DMS53 treated with DMSO at 0.1 percent for 48 hours (cell line): ENCODE results near the gene PLA2G7.

Experiments used
- DNase-seq: peaks from one replicate; lab custom pipeline; 2025; ENCODE audit not compliant: unreplicated experiment; lab: John Stamatoyannopoulos, UW

The PLA2G7 gene

DNA sequence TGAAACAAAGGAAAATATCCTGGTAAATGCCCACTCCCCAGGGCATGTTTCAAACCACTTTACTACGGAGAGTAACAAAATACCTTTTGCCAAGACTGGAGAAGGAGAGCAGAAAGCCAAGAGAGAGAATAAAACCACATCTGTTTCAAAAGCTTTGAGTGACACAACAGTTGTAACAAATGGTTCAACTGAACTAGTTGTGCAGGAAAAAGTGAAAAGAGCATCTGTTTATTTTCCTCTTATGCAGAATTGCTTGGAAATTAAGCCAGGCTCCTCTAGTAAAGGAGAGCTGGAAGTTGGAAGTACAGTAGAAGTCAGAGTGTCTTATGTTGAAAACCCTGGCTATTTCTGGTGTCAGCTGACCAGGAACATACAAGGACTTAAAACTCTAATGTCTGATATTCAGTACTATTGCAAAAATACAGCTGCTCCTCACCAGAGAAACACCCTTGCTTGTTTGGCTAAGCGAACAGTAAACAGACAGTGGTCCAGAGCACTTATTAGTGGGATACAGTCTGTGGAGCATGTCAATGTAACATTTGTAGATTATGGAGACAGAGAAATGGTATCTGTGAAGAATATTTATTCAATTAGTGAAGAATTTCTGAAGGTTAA, 44.9 kb downstream of the PLA2G7 start:
- DNase-seq, result no peak

DNA sequence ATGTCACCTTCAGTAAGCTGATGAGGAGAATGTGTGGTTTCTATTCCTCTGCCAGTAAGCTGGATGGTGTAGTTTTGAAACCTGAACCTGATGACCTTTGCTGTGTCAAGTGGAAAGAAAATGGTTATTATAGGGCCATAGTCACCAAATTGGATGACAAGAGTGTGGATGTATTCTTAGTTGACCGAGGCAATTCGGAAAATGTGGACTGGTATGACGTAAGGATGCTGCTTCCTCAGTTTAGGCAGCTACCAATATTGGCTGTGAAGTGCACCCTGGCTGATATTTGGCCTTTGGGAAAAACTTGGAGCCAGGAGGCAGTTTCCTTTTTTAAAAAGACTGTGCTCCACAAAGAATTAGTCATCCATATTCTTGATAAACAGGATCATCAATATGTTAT, 45.5 kb downstream of the PLA2G7 start:
- no peak for DNase-seq

DNA sequence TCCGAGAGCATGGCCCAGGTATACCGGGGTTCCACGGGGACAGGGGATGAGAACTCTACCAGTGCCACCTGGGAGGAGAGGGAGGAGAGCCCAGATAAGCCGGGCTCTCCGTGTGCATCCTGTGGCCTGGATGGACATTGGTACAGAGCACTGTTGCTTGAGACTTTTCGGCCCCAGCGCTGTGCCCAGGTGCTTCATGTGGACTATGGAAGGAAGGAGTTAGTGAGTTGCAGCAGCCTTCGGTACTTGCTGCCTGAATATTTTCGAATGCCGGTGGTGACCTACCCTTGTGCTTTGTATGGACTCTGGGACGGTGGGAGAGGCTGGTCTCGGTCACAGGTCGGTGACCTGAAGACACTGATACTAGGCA, 46.2 kb downstream of the PLA2G7 start:
- no peak for DNase-seq

DNA sequence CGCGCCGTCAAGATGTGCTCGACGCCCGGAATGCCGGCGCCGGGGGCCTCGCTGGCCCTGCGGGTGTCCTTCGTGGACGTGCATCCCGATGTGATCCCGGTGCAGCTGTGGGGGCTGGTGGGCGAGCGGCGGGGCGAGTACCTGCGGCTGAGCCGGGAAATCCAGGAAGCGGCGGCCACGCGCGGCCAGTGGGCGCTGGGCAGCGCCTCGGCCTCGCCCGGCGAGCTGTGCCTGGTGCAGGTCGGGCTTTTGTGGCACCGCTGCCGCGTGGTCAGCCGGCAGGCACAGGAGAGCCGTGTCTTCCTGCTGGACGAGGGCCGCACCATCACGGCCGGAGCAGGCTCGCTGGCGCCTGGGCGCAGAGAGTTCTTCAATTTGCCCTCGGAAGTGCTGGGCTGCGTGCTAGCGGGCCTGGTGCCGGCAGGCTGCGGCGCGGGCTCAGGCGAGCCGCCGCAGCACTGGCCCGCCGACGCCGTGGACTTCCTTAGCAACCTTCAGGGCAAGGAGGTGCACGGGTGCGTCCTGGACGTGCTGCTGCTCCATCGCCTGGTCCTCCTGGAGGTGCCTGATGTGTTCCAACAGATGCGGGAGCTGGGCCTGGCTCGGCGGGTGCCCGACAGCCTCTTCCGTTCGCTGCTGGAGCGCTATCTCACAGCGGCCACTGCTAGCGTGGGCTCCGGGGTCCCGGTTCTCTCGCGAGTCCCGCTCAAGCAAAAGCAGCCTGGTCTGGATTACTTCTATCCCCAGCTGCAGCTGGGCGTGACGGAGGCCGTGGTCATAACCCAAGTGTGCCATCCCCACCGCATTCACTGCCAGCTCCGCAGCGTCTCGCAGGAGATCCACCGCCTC, 46.8 kb downstream of the PLA2G7 start:
- DNase-seq, result no peak

DNA sequence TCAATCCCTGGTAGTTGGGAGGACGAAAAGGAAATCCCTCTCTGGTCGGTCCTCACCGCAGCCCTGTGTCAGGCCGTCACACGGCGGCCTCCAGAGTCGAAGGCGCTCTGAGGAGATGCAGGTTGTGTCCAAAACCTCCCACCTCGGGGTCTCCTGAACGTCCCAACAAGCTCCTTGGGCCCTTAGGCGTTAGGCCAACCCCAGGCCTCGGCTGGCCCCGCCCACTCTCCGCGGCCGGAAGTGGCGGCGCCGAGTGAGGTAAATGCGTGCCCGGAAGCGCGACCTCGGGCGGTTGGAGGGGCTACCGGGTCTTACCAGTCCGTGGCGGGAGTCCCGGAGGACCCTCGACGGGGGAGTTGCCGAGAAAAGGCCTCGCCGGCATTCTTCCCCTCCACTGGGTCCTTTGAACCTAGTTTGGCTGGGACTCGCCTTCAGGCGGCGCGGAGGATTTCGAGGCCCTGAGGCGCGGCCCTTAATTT, 47.5 kb downstream of the PLA2G7 start, which contains the start of gene TDRD6:
Gene TDRD6, plus strand, starts transcription at position 267 of the 479 bp plus-strand sequence. CDS start 244 bp downstream, outside the sequence.
- no peak for DNase-seq

DNA sequence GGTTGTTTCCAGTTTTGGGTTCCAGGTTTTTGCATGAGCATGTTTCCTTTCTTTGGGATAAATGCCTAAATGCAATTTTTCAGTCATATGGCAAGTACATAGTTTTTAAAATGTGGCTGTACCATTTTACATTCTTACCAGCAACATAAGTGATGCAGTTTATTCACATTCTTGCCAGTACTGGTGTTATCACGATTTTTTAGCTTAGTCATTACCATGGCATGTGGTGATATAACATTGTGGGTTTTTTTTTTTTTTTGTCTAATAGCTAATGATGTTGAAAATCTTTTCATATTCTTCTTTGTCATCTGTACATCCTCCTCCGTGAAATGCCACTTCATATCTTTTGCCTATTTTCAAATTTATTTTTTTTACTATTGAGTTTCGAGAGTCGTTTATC, 50.4 kb downstream of the PLA2G7 start:
- no peak for DNase-seq

DNA sequence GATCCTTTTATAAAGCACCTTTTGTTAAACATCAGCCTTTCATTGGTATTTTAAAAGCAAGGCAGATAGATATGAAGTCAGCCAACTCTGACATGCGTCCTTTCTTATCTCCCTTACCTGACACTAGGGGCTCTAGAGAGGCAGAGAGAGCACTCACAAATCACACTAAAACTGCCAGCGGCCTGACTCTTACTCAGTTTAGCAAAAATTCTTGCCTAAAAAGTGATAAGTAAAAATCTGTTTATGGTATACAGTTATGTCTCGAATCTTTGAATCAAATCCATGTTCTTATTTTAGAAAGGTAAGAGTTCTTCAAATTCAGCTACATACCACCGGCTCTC, 57.9 kb downstream of the PLA2G7 start:
- no peak for DNase-seq

DNA sequence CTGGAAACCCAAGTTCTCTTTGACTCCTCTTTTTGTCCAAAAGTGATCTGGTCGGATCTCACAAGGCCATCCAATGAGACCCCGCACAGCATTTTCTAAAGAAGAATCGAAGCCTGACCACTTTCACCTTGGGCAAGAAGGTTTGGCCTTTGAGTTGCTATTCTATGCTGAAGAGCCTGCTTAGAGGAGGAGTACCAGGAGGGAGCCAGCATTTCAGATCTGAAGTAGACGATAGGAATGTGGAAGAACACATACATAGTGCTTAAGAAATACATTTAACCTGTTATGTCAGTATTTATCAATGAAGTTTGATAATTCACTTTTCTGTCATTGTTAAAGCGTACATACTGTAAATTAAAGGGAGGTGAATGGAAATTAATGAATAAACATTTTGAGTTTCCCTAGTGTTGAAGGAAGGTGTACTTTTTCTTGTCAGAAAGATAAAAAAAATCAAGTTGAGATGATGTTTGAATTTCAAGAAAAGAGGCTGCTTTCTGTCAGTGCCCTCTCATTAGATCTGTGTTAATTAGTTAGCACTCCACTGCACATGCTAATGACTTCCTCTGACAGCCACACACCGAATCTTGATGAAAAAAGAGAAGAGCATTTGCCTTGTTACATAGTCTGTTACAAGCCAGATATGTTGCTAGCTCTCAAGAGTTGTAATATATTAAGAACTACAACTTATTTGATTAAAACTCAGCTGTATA, 58.4 kb downstream of the PLA2G7 start:
- no peak for DNase-seq

DNA sequence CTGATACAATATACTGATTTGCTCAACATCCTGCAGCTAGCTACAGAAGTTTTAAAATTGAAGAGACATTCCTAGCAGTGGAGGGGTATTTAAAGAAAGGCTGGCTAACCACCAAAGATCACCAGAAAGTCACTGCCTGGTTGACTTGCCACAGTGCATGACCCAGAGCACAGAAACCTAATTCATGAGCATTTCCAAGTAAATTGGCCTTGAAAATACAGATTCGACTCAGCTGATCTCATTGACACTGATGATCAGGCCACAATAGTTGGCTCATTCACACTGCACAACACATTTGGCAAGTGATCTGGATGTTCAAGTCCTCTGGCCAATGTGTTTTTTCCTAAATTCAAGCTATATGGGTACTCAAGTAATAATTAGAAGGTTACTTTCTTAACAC, 60.8 kb downstream of the PLA2G7 start:
- DNase-seq, result no peak

DNA sequence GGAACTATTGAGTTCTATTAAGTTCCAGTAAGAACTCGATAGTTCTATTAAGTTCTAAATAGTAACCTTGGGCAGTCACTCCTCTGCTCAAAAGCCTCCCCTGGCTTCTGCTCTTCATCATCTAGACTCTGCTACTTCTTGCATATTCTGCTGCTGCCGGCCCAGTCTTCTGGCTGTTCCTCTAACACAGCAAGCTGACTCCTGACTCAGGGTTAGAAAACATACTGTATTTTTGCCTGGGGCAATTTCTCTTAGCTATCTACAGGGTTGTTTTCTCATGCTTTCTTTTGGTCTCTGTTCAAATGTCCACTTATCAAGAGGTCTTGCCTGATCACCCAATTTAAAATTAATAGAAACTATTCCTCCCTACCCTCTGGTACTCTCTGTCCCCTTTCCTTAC, 67.8 kb downstream of the PLA2G7 start:
- no peak for DNase-seq

DNA sequence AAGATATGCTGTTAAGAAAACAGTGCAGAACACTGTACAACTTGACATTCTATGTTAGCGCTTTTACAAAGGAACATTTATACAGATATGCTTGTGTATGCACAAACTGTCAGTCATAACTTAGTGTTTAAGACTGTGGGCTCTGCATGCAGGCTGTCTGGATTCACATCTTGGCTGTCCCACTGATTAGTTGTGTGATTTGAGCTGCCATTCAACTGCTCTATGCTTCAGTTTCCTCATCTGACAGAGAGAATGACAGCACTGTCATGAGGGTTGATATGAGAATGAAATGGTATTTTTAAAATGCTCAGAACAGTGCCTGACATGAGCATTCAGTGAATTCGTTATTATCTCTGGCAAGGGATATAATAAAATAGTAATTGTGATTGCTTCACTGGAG, 73.7 kb downstream of the PLA2G7 start:
- DNase-seq, result no peak

DNA sequence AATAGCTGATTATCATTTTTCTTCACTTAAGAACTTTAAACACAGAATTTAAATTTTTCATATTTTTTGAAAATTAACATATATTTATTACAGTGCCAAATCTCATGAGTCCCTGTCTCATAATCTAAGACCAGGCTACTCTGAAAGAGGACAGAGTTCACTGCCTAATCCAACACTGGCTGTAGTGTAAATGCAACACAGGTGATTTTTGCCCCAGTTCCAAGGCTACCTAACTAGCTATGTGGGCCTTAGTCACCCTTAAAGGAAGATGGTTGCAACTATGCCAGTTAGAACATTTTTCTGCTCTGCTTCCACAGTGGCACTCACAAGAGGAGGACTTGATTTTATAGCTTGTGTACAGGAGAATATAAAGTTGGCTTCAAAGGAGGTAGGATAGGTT, 77.5 kb downstream of the PLA2G7 start:
- no peak for DNase-seq

DNA sequence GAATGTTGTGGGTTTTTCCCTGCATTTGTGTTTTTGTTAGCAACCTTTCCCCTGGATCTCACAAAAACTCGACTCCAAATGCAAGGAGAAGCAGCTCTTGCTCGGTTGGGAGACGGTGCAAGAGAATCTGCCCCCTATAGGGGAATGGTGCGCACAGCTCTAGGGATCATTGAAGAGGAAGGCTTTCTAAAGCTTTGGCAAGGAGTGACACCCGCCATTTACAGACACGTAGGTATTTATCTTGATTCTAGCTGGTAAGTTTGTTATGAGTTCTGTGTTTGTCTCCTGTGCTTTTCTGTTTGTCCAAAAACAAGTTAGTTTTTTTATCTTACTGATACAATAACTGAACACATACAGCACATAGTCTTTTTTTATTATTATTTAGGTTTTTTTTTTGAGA, 79.4 kb downstream of the PLA2G7 start:
- no peak for DNase-seq
